GM12878 (cell line): ENCODE data around the gene DNTT. TPM values are rescaled to one million over a fixed set of nuclear protein-coding genes. Genes with fewer than 3 reads are reported as not detected.

Experiments
- BMI1 ChIP-seq: fragments of 450-650 bp; IDR thresholded peaks from 2 replicates; pipeline ENCODE4 v1.6.1; 2016; ENCODE audit warnings: mild to moderate bottlenecking, moderate library complexity, borderline replicate concordance
- CUX1 ChIP-seq: IDR thresholded peaks from 2 replicates; pipeline ENCODE4 v1.6.1; 2012; ENCODE audit warnings: improper control_type of control experiment, low read depth, low read length; ENCODE audit not compliant: insufficient replicate concordance
- E4F1 ChIP-seq: fragments of 450-650 bp; IDR thresholded peaks from 2 replicates; pipeline ENCODE4 v1.6.1; 2018; ENCODE audit warnings: borderline replicate concordance, mild to moderate bottlenecking; ENCODE audit not compliant: partially characterized antibody
- EGR1 ChIP-seq, 2 experiments: IDR thresholded peaks; 1 replicate in 1 of 2; 2 replicates in 1 of 2; pipeline ENCODE4 v1.6.1; 2011 to 2012; ENCODE audit warnings: low read depth in 2 of 2, low read length in 2 of 2, borderline replicate concordance in 1 of 2, mild to moderate bottlenecking in 1 of 2, moderate library complexity in 1 of 2
- GABPA ChIP-seq: IDR thresholded peaks from 2 replicates; pipeline ENCODE4 v1.6.1; 2014; ENCODE audit warnings: antibody characterized with exemption, low read depth, mild to moderate bottlenecking, inconsistent platforms
- IKZF1 ChIP-seq: fragments of 450-650 bp; conservative IDR thresholded peaks from 2 replicates; pipeline ENCODE4 v1.6.1; 2017; ENCODE audit warnings: antibody characterized with exemption, mild to moderate bottlenecking
- IRF3 ChIP-seq: fragments of 450-650 bp; IDR thresholded peaks from 2 replicates; pipeline ENCODE4 v1.6.1; 2014; ENCODE audit warnings: mild to moderate bottlenecking
- KAT2A ChIP-seq: conservative IDR thresholded peaks from 2 replicates; pipeline ENCODE4 v1.6.1; 2011; ENCODE audit warnings: low read depth, low read length; ENCODE audit not compliant: control insufficient read depth
- LARP7 ChIP-seq: fragments of 450-650 bp; IDR thresholded peaks from 2 replicates; pipeline ENCODE4 v1.6.1; 2017; ENCODE audit warnings: mild to moderate bottlenecking
- POU2F2 ChIP-seq: IDR thresholded peaks from 3 replicates; pipeline ENCODE4 v1.6.1; 2011; ENCODE audit warnings: low read depth, mild to moderate bottlenecking, low read length, borderline replicate concordance
- TCF12 ChIP-seq: IDR thresholded peaks from 2 replicates; pipeline ENCODE4 v1.6.1; 2011; ENCODE audit warnings: low read depth, mild to moderate bottlenecking, low read length
- USF2 ChIP-seq: IDR thresholded peaks from 2 replicates; pipeline ENCODE4 v1.6.1; 2011; ENCODE audit warnings: low read depth, low read length, improper control_type of control experiment, borderline replicate concordance
- WRNIP1 ChIP-seq: IDR thresholded peaks from 2 replicates; pipeline ENCODE4 v1.6.1; 2011; ENCODE audit warnings: low read depth, low read length, improper control_type of control experiment, borderline replicate concordance
- ZNF687 ChIP-seq: fragments of 450-650 bp; IDR thresholded peaks from 2 replicates; pipeline ENCODE4 v1.6.1; 2017; ENCODE audit warnings: mild to moderate bottlenecking, moderate library complexity
- polyA plus RNA-seq, 11 experiments: library from polyadenylated mRNA; depleted of rRNA in 4 of 11; unstranded in 6 of 11; stranded (reverse) in 5 of 11; fragments of >200 nt; fragmentation: Nextera tagmentation in 4 of 11; fragmentation: Illumina TruSeq in 1 of 11; extraction: Ambion mirVana in 4 of 11; extraction: Trizol in 1 of 11; gene quantifications; 1 replicate in 1 of 11; 2 replicates in 10 of 11; pipeline versions ENCODE4 v1.2.1 to v1.2.3, GENCODE V29; 2011 to 2016; ENCODE audit warnings: inconsistent platforms in 2 of 11, missing spikeins in 2 of 11, low read depth in 1 of 11
- total RNA-seq, 4 experiments: library from RNA; depleted of rRNA in 3 of 4; stranded (reverse); fragments of >200 nt in 3 of 4; fragmentation: Illumina TruSeq in 1 of 4; extraction: Trizol in 1 of 4; gene quantifications; 2 replicates each; pipeline versions ENCODE4 v1.2.1 to v1.2.3, GENCODE V29; 2013 to 2021

DNTT gene
- total and polyA plus RNA-seq, 10 of the 15 experiments (the other 5 are each of a cell fraction or from before 2014, with no cell fraction given): 0.06 to 0.13 (median 0.09) TPM; not detected in 5

- TF ChIP-seq ZNF687 (peak; percentile 71), TCF12 (no peak), POU2F2 (no peak), KAT2A (no peak), IRF3 (no peak), LARP7 (no peak), IKZF1 (peak; percentile 66), USF2 (no peak), BMI1 (0 out of 2 replicates have a peak, but pooled peaks have one; percentile 16), CUX1 (no peak), WRNIP1 (peak; percentile 48; the same call in 1 of the 2 replicates), E4F1 (no peak), GABPA (no peak), EGR1 (IDR thresholded peaks at IDR 0.05; ENCODE audit: borderline replicate concordance in 1 of 2, low read depth in 2 of 2, low read length in 2 of 2) (no peak)
Measured at GRCh38 chr10:96268341-96268909, 35.8 kb upstream of the DNTT start (continued).
